Femur (tissue), 1 donor: ENCODE results near the gene ADA.
"Not testable (repeated sequence)": the region's sequence is repeated elsewhere in the genome, so short reads cannot be mapped to it uniquely, and the experiment has no call there.

Experiments
- DNase-seq: peaks from one replicate; pipeline ENCODE4 v3.0.0-alpha.2; 2017

ADA gene

GRCh38 chr20:44678242-44678641 is 26.7 kb upstream of the ADA start:
- DNase-seq = no peak

- DNase-seq = not testable (repeated sequence)
These were observed 20.9 kb upstream of the ADA start for GRCh38 chr20:44672318-44672902.

- DNase-seq = not testable (repeated sequence)
These were observed 20.0 kb upstream of the ADA start for GRCh38 chr20:44671541-44671940.

GRCh38 chr20:44670851-44671250 is 19.4 kb upstream of the ADA start:
- DNase-seq = not testable (repeated sequence)

GRCh38 chr20:44666066-44666465 is 14.6 kb upstream of the ADA start:
- no peak for DNase-seq

GRCh38 chr20:44664131-44664530 is 12.6 kb upstream of the ADA start:
- no peak for DNase-seq

GRCh38 chr20:44662261-44662660 is 10.8 kb upstream of the ADA start:
- no peak for DNase-seq

- DNase-seq = no peak
These were observed 9.1 kb upstream of the ADA start for GRCh38 chr20:44660581-44660980.

- no peak for DNase-seq
These were observed 8.4 kb upstream of the ADA start for GRCh38 chr20:44659931-44660330.

GRCh38 chr20:44658810-44659209 is 7.3 kb upstream of the ADA start:
- no peak for DNase-seq

GRCh38 chr20:44657875-44658274 is 6.4 kb upstream of the ADA start:
- no peak for DNase-seq

- no peak for DNase-seq
These were observed 4.9 kb upstream of the ADA start for GRCh38 chr20:44656448-44656847.

GRCh38 chr20:44654210-44654609 is 2.7 kb upstream of the ADA start:
- DNase-seq = not testable (repeated sequence)

GRCh38 chr20:44653546-44653945 is 2.0 kb upstream of the ADA start:
- DNase-seq = no peak

- no peak for DNase-seq
These were observed 140 bp downstream of the ADA start for GRCh38 chr20:44651434-44651683.

- no peak for DNase-seq
These were observed 597 bp downstream of the ADA start for GRCh38 chr20:44650771-44651433.

- DNase-seq = no peak
These were observed 1.5 kb downstream of the ADA start for GRCh38 chr20:44649976-44650375.

GRCh38 chr20:44649126-44649525 is 2.4 kb downstream of the ADA start:
- no peak for DNase-seq

- DNase-seq = no peak
These were observed 2.9 kb downstream of the ADA start for GRCh38 chr20:44648579-44648978.

- no peak for DNase-seq
These were observed 3.4 kb downstream of the ADA start for GRCh38 chr20:44648068-44648467.

GRCh38 chr20:44646641-44647274 is 4.7 kb downstream of the ADA start:
- no peak for DNase-seq

- DNase-seq = peak; percentile 42
These were observed 5.4 kb downstream of the ADA start for GRCh38 chr20:44646023-44646640.

GRCh38 chr20:44644667-44645131 is 6.8 kb downstream of the ADA start:
- DNase-seq = no peak

GRCh38 chr20:44644230-44644617 is 7.3 kb downstream of the ADA start:
- no peak for DNase-seq
